ENCODE results near the gene NR2C1. TPM values are rescaled to one million over a fixed set of nuclear protein-coding genes. Genes with fewer than 3 reads are reported as not detected.

Gene NR2C1
- total and polyA plus RNA-seq, 9 of the 15 experiments (the other 6 are each of a cell fraction or from before 2014, with no cell fraction given): 8.5 to 42.4 (median 35.6) TPM

DNA sequence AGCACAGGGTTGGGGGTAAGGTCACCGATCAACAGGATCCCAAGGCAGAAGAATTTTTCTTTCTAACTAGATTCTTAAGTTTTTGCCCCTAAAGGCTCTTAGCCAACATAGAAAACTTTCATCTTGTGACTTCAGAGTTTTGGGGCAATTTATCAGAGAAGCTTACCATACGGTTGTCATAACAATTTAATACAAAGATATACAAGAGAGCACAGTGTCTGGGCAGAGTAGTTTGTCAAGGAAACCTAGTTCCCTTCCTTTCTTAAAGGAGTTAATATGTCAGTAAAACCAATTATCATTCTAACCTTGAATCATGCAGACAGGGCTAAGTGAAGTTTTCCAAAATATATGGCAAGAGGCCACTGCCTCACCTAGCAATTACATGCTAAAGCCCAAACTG, 18.4 kb downstream of the NR2C1 start (continued):
- TF ChIP-seq, protein P1, sequence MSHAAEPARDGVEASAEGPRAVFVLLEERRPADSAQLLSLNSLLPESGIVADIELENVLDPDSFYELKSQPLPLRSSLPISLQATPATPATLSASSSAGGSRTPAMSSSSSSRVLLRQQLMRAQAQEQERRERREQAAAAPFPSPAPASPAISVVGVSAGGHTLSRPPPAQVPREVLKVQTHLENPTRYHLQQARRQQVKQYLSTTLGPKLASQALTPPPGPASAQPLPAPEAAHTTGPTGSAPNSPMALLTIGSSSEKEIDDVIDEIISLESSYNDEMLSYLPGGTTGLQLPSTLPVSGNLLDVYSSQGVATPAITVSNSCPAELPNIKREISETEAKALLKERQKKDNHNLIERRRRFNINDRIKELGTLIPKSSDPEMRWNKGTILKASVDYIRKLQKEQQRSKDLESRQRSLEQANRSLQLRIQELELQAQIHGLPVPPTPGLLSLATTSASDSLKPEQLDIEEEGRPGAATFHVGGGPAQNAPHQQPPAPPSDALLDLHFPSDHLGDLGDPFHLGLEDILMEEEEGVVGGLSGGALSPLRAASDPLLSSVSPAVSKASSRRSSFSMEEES (CRISPR knock-in tag; IDR thresholded peaks at IDR 0.05): no peak
- TF ChIP-seq, protein P2, sequence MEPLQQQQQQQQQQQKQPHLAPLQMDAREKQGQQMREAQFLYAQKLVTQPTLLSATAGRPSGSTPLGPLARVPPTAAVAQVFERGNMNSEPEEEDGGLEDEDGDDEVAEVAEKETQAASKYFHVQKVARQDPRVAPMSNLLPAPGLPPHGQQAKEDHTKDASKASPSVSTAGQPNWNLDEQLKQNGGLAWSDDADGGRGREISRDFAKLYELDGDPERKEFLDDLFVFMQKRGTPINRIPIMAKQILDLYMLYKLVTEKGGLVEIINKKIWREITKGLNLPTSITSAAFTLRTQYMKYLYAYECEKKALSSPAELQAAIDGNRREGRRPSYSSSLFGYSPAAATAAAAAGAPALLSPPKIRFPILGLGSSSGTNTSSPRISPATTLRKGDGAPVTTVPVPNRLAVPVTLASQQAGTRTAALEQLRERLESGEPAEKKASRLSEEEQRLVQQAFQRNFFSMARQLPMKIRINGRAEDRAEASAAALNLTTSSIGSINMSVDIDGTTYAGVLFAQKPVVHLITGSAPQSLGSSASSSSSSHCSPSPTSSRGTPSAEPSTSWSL (CRISPR knock-in tag; IDR thresholded peaks at IDR 0.05; ENCODE audit: borderline replicate concordance): no peak
- TF ChIP-seq ELF4 (CRISPR knock-in tag; IDR thresholded peaks at IDR 0.05) (no peak), SRSF9 (IDR thresholded peaks at IDR 0.05; ENCODE audit: borderline replicate concordance, low read depth, low read length) (no peak), RAD51 (IDR thresholded peaks at IDR 0.05; ENCODE audit: borderline replicate concordance, low read depth) (no peak), BACH1 (tag; IDR thresholded peaks at IDR 0.05) (no peak)
- TF ChIP-seq, protein P3, sequence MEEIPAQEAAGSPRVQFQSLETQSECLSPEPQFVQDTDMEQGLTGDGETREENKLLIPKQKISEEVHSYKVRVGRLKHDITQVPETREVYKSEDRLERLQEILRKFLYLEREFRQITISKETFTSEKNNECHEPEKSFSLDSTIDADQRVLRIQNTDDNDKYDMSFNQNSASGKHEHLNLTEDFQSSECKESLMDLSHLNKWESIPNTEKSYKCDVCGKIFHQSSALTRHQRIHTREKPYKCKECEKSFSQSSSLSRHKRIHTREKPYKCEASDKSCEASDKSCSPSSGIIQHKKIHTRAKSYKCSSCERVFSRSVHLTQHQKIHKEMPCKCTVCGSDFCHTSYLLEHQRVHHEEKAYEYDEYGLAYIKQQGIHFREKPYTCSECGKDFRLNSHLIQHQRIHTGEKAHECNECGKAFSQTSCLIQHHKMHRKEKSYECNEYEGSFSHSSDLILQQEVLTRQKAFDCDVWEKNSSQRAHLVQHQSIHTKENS (CRISPR knock-in tag; IDR thresholded peaks at IDR 0.05): no peak

Data from K562 (cell line).